ENCODE measurements around the gene GTF2A1L. TPM values are rescaled to one million over a fixed set of nuclear protein-coding genes. Genes with fewer than 3 reads are reported as not detected.
A peak's percentile ranks its signal among the peaks of the same experiment; 100 is the strongest.
"Not testable (repeated sequence)": the region's sequence is repeated elsewhere in the genome, so short reads cannot be mapped to it uniquely, and the experiment has no call there.

GTF2A1L gene
- total RNA-seq, 1 donor: not detected

- no peak for DNase-seq (ENCODE audit: low read depth in 2 of 3, low spot score in 2 of 3)
These were observed 79.2 kb downstream of the GTF2A1L start for GRCh38 chr2:48696881-48697280.

DNA sequence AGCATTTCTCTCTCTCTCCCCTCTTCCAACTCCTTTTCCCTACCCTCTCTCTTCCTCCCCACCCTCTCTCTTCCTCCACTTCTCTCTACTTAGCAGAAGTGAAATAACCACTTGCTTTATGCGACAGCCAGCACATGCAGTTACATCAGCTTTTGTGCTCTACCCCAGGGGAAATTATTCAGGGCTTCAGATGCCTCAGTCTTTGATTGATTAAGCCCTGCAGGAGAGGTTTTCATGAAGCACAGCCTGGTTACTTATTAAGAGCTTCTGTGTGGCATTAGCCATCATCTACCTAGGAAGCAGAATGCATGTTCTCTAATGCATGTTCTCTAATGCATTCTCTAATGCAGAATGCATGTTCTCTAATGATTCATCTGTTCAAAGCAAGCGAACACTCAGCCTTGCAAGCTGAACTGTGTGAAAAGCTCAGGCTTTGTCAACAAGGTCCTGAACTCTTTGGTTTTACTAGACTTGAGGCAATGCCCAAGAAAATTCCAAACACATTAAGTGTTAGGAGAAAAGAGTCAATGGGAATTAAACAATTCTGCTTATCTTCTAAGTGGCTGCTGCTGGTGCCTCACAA, 81.8 kb downstream of the GTF2A1L start:
- DNase-seq (ENCODE audit: low read depth in 2 of 3, low spot score in 2 of 3): no peak

- DNase-seq (ENCODE audit: low read depth in 2 of 3, low spot score in 2 of 3): not testable (repeated sequence)
These were observed 86.0 kb downstream of the GTF2A1L start for GRCh38 chr2:48703621-48704020.

- no peak for DNase-seq (ENCODE audit: low read depth in 2 of 3, low spot score in 2 of 3)
These were observed 89.8 kb downstream of the GTF2A1L start for GRCh38 chr2:48707466-48707865.

DNA sequence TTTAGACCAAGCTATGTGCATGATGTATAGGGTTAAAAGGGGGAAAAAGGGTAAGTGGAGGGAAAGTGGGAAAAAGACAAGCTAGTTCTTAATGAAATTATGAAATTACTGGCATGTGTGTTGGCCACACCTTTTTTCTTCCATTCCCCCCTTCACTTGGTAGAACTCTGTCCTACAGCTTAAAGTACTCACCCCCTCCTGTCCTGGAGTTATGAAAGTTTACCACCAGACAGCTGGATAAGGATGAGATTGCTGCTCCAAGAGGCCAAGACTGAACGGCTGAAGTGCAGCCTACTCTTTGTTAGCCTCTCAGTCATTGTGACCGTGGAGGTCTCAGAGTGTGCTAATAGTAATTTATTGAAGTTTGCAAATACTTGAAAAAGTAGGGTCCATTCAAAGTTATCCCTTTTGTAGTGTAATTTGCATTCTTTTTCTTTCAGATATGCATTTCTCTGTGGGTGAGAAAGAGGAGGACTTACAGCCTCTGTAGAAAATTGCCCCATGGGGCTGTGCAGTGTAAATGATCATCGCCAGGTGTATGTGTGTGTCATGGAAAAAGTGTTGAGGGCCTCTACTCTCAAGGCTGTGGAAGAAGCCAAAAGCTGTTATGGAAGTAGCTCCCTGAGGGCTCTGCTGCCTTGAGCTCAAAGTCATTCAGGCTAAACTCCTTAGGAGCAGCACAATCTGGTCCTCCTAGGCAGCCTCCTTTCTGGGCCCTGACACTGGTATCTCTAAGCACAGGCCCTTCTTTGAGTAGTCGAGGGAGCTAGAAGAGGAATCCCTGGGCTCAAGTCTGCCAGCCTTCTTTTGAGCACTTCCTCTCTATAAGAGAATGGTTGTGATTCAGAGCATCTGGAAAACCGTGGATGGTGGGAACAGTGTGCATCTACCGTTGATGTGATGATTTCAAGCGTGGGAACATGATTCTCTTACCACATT, 91.7 kb downstream of the GTF2A1L start:
- DNase-seq (ENCODE audit: low read depth in 2 of 3, low spot score in 2 of 3): no peak

GRCh38 chr2:48711343-48711742, 93.7 kb downstream of the GTF2A1L start:
- no peak for DNase-seq (ENCODE audit: low read depth in 2 of 3, low spot score in 2 of 3)

- DNase-seq (ENCODE audit: low read depth in 2 of 3, low spot score in 2 of 3): no peak
These were observed 94.5 kb downstream of the GTF2A1L start for GRCh38 chr2:48712151-48712550.

- DNase-seq (ENCODE audit: low read depth in 2 of 3, low spot score in 2 of 3): no peak
These were observed 96.0 kb downstream of the GTF2A1L start for GRCh38 chr2:48713647-48714046.

GRCh38 chr2:48714245-48714644, 96.6 kb downstream of the GTF2A1L start:
- no peak for DNase-seq (ENCODE audit: low read depth in 2 of 3, low spot score in 2 of 3)

DNA sequence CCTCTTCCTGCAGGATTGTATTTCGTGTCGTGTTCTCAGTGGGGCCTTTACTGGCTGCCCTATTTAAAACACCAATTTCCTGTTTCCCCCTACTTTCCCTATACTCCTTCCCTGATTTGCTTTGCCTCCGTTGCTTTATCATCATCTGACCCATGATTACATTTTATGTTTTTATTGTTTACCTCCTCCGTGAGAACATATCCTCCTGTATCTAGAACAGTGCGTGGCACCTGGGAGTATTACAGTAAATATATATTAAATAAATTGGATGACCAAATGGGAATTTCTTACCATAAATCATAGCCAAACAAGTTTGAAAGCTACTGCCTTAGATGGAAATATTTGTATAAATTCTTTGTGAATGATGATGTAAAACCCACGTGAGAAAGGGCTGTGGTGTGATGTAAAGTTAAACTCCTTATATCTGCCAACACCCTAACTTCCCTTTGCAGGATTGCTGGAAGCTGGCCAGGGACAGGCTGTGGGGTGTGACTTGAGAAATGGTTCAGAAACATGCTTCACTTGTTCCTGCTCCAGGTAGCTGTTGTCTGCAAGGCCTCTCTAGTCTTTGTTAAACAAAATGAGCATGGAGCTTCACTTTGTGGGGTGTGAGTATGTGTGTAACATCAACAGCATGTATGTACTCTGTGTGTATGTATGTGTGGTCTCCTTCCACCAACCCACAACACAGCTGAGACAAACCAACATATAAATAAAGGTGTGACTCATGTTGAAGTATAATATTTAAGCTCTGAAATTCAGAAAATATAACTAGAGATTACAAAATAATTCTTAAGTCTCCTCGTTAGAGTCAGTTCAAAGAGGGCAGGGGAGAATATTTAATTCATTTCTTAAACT, 97.6 kb downstream of the GTF2A1L start:
- peak in 2 of 3 donors; percentile 1 to 17 for DNase-seq (ENCODE audit: low read depth in 2 of 3, low spot score in 2 of 3)

DNA sequence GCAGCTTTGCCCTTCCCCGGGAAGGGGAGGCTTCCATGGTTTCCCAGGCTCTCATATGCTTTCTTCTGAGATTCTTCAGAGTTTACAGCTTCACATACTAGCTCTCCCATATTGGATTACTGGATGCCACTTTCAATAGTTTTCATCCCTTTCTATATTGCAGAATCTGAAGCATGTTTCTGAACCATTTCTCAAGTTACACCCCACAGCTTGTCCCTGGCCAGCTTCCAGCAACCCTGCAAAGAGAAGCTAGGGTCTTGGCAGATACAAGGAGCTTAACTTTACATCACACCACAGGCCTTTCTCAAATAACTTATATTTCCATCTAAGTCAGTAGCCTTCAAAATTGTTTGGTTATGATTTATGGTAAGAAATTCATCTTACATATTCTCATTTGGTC, 98.3 kb downstream of the GTF2A1L start:
- DNase-seq (ENCODE audit: low read depth in 2 of 3, low spot score in 2 of 3): no peak

DNA sequence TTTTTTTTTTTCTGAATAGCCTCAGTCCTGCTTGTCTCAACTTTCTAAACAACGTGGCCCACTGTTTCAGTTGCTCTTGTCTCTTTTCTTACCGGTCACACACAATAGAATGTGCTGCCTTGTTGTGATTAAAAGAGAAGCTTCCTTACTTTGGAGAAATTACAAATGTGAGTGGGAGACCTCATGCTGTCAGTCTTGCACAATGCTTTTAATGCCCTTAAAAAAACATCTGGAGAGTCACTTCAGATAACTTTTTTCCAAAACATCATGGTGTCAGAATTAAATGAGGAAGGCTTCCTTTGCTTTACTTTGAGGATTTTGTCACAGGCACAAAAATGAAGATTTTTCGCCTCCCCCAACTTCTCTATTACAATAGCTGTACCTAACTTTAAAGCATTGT, 100.2 kb downstream of the GTF2A1L start:
- DNase-seq (ENCODE audit: low read depth in 2 of 3, low spot score in 2 of 3): no peak

GRCh38 chr2:48719480-48720177, 102.0 kb downstream of the GTF2A1L start:
- DNase-seq (ENCODE audit: low read depth in 2 of 3, low spot score in 2 of 3): no peak

DNA sequence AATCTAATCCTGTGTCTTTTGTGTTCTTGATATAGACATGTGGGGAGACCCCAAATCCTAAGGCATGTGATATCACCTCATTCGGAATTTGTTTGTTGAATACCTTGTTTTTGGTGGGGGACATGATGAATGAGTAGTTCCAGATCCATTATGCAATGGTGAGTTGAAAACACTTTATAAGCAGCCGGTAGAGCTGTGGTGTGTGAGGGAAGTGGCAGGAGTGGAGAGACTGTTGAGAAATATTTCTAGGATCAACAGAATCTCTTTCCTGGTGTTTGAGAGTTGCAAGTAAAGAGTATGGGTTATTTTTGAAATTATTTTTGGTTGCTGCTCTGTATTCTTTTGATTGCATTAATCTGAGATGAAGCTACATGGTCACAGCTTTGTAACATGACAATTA, 103.5 kb downstream of the GTF2A1L start:
- DNase-seq (ENCODE audit: low read depth in 2 of 3, low spot score in 2 of 3): no peak

GRCh38 chr2:48722391-48722790, 104.7 kb downstream of the GTF2A1L start:
- no peak for DNase-seq (ENCODE audit: low read depth in 2 of 3, low spot score in 2 of 3)

GRCh38 chr2:48723129-48723528, 105.5 kb downstream of the GTF2A1L start:
- DNase-seq (ENCODE audit: low read depth in 2 of 3, low spot score in 2 of 3): no peak

GRCh38 chr2:48724278-48724677, 106.6 kb downstream of the GTF2A1L start:
- no peak for DNase-seq (ENCODE audit: low read depth in 2 of 3, low spot score in 2 of 3)

- no peak for DNase-seq (ENCODE audit: low read depth in 2 of 3, low spot score in 2 of 3)
These were observed 108.2 kb downstream of the GTF2A1L start for GRCh38 chr2:48725696-48726494.

- DNase-seq (ENCODE audit: low read depth in 2 of 3, low spot score in 2 of 3): no peak
These were observed 109.9 kb downstream of the GTF2A1L start for GRCh38 chr2:48727560-48727959.

DNA sequence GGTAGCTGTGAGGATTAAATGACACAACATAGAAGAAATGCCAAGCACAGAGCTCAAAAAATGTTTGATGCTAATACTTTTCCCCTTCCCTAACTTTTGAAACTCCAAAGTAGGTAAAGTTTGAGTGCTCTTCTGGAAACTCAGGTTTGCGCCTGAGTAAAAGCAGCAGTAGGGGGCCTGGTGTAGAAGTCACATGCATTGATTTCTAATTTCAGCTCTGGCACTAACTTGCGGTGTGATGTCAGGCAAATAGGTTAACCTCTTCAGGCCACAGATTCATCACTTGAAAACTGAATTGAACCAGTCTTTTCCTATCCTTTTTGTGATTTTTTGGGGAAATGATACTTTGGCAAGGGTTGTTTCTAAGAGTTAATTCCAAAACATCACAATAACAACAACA, 110.6 kb downstream of the GTF2A1L start:
- DNase-seq (ENCODE audit: low read depth in 2 of 3, low spot score in 2 of 3): no peak
